Islet of Langerhans (tissue), 1 donor: ENCODE data around the gene FAM124A.

Experiments
- FAIRE-seq: peaks from one replicate; lab custom pipeline; 2011; peaks lifted over from hg19 to GRCh38; lab: Jason Lieb, UNC

The FAM124A gene

DNA sequence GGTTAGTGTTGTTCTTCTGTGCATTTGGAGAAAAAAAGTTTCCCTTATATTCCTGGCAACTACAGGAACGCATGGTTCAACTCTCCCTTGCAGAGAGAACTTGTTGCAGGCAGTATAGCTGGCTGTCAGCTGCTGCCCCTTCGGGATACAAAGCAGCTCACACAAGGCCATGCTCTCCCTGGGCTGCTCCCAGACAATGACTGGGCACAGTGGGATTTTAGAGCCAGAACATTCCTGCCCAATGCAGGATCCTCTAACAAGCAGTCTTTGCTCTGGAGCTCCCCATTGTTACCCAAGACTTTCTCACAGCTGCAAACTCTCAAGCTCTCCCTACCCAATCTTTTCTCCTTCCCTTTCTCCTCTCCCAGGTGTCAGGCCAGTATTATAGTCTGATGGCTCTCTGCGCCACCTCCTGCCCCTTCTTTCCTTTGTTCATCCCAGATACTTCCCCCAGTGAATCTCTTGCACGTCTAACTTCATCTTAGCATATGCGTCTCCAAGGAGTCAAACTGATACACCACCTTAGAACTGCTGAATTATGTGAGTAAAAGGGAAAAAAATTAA, 89.8 kb downstream of the FAM124A start:
- FAIRE-seq, result no peak

DNA sequence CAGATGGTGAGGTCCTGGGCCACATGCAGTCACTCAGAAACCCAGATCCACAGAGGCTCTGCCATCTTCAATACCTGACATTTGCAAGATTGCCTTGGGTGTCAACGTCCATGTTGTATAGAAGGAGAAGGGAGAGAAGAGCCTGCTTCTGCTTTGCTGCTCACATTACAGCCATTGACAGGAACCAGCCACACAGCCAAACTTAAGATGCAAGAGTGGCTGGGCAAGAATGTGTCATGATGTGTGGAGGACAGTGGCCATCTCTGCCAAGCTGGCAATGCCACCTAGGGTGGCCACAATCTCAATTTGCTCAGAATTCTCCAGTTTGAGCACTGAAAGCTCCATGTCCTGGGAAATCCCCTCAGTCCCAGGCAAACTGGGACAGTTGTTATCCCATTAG, 91.4 kb downstream of the FAM124A start:
- no peak for FAIRE-seq

DNA sequence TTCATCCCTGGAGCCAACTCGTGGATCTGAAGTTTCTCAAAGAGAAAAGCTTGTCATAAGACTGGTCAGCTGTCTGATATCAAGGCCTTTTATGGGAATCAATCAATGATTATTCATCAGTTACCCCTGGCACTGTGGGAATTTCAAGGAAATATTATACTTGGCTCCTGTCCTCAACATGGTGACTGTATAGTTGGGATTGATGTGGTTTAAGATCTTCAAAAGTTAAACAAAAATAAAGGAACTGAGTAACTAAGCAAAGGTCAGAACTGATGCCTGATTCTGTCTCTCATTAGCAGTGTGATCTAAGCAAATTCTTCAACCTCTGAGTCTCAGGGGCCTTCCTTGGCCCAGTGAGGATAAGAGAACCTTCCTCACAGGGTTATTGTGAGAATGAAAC, 95.1 kb downstream of the FAM124A start:
- no peak for FAIRE-seq

DNA sequence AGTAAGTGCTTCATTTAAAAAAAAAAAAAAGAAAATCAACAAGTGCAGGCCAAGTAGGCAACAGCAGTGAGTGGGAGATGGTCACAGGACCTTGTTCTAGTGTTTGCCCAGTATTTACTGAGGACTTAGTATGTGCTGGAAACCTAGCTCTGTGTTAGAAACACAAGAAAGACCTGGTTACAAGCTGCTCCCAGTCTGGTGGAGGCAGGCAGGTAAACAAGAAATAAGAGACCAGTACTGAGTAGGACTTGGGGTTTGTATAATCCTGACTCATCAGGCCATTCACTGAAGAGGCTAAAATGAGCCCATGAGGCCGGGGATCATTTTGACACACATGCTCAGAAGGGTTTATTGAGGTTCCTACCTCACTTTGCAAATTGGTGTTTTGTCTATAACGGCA, 95.8 kb downstream of the FAM124A start:
- no peak for FAIRE-seq

DNA sequence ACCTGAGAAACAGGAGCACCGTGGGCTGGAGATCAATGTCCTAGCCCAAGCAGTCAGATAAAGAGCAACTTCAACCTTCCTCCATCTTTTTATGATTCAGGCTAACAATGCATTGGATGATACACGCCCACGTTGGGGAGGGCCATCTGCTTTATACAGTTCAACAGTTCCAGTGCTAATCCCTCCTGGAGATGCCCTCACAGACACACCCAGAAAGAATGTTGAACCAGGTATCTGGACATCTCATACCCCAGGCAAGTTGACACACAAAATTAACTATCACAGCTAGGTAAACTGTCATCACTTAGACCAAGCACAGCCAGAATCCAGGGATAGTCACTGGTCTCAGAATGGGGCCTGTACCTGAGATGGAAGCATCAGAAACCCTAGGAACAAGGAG, 96.7 kb downstream of the FAM124A start:
- no peak for FAIRE-seq

DNA sequence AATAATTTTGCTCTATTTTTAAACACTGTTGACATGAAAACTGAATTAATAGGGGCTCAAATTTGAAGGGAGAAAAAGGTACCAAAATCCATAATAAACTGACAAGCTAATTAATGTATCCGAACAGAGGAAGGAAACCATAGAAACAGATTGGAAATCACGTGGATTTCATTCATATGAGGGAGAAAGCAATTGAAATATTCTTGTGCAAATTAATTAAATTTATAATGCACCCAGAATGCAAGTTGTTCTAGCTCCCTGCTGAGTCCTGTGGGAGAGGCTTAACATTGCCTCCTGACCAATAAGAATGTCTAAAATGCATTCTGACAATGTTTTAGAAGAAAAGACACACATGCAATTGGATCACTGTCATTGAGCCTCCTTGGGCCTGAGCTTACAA, 99.6 kb downstream of the FAM124A start:
- FAIRE-seq, result no peak

DNA sequence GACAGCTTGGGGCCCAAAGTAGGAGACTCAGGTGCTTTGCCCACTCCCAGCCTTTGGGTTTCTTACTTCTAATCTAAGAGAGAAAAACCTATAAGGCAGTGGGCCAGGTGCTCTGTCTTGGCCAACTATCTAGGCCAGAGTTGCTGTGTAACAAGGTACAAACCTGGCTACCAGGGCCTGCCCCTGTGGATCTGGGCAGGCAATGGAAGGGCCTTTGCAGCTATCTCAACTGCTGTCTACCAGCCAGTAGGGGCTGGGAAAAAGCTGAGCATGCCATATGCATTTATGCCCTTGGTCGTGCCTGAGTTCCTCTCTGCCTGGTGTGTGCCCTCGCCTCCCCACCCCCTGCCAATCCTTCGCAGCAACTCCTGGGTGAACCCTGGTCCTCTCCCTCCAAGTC, 100.6 kb downstream of the FAM124A start:
- no peak for FAIRE-seq

DNA sequence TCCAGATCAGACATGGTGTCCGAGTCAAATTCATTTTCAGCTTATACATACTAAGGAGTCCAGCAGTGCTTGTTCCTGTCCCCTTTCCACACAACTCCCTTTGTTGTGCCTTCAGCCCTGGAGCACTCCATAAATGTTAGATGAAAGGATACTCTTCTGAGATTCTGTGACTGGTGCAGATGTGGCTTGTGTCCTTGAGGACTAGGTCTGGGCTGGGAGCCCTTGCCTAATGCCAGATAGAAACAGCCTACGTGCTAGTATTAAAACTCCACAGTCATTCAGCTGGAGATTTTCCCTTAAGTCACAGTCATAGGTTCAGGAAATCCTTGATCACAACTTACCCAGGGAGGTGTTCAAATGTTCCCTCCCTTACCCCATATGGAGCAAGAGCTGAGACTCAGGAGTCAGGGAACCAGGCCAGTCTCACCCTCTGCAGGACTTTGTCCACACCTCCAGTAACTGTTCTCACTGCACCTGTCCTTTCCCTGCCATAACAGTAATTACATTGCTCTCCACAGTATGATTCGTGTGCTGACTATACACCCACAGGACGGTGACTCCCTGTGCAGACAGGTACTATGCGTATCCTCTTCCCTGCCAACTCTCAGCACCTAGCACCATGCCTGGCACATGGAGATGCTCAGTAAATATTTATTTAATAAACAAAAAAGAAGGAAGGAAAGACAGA, 101.8 kb downstream of the FAM124A start:
- FAIRE-seq, result no peak

DNA sequence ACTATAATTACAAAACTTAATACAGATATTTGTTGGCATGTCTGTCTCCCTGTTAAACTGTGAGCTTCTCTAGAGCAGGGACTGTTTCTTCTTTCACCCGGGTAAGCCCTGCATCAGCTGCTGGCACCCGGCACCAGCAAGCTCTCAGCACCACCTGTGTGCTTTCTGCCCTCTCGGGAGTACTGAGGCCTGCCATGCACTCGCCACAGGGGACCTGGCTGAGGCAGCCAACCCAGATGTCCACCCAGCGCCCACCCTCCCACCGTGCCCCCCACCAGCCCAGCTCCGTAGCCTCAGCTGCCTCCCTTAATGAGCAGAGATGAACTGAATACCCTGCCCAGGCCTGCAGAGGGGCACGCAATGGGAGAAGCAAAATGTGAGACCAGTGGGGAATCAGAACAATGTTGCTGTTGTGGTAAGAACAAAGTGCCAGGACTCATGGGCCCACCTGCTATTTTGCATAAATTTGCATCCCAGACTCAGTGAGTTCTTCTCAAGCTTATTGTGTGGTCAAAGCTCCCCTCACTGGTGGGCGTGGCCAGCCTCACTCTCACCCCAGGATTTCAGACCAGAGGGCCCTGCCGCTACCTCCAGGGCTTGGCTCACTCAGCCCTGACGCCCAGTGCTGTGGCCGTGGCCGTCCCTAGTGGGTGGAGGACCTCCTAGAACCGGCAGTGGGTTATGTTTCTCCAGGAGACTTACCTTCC, 102.7 kb downstream of the FAM124A start:
- FAIRE-seq, result no peak

DNA sequence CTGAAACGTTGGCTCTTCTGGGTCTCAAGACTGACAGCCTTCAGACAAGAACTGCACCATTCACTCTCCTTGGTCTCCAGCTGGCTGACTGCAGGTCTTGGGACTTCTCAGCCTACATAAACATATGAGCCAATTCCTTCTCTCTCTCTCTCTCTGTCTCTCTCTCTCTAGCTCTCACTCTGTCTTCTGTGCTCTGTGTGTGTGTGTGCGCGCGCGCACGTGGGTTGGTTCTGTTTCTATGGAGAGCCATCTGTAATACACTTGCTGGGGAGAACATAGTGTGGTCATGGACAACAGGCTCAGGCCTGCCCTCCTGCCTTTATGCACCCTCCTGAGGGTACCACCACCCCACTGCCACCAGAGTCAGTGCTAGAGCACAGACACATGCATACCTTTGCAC, 103.6 kb downstream of the FAM124A start:
- no peak for FAIRE-seq

DNA sequence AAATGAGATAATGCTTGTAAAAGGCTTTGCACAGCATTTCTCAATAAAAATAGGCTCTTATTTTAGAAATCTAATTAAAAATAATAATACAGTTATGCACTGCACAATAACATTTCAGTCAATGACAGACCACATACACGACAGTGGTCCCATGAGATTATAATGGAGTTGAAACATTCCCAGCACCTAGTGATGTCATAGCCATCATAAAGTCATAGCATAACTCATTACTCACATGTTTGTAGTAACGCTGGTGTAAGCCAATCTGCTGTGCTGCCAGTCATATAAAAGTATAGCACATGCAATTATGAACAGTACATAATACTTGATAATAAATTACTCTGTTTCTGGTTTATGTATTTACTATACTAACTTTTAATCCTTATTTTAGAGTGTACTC, 104.6 kb downstream of the FAM124A start:
- no peak for FAIRE-seq

DNA sequence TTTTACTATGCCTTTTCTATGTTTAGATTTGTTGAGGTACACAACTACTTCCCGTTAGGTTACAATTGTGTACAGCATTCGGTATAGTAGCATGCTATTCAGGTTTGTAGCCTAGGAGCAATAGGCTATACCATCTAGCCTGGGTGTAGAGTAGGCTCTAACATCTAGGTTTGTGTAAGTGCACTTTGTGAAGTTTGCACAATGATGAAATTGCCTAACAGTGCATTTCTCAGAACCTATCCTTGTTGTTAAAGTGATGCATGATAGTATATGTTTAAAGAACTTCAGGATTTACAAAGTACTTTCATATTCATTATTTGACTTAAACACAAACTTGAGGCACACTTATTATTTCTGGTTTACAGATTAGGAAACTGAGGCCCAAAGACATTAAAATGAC, 105.8 kb downstream of the FAM124A start:
- no peak for FAIRE-seq

DNA sequence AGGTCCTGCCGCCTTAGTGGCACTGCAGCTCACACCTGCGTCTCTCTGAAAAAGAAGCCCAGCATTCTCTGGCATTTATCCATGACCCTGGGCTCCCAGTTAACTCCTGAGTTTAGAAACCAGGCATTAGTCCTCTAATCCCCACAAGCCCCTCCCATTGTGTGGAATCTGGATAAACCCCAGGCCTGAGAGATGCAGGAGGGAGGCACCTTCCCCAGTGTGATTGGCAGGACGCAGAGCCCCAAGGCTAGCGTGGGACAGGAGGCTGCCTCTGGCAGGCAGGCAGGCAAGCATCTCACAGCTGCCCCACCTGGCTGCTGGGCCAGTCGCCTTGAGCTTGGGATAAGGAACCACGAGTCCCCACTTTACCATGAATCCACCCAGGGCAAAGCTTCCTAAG, 106.3 kb downstream of the FAM124A start:
- no peak for FAIRE-seq

DNA sequence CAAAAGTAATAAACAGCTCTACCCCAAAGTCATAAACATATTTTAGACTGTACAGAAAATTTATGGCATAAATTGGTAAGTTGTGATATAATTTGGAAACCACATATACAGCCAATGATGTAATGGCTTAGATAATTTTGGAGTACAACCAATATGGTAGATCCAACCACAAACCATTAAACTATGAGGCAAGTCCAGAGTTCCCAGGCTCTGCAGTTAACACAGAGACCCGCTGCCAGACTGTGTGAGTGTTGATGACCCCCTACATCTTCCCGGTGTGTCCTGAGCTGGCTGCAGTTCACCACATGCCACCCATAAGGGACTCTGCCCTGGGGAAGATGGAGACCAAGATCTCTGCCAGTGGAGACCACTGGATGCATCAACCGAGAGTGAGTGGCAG, 107.4 kb downstream of the FAM124A start:
- FAIRE-seq, result no peak

DNA sequence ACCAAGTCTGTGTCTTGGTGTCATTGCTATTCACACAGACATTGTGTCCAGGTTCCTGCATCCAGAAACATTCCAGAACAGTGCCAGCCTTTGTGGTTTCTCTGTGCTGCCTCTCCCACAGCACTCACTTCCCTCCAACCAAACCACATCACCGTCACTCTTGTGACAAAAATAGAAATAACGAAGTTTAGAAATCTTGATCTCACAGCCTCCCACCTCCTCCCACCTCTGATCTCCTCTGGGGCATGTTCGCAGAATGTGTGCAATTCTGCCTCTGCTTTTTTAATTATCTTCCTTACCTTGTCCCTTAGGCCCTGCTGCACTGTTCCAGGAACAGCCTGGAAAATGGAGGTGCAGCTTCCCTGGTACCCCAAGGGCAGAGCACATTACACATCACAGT, 108.6 kb downstream of the FAM124A start:
- no peak for FAIRE-seq

DNA sequence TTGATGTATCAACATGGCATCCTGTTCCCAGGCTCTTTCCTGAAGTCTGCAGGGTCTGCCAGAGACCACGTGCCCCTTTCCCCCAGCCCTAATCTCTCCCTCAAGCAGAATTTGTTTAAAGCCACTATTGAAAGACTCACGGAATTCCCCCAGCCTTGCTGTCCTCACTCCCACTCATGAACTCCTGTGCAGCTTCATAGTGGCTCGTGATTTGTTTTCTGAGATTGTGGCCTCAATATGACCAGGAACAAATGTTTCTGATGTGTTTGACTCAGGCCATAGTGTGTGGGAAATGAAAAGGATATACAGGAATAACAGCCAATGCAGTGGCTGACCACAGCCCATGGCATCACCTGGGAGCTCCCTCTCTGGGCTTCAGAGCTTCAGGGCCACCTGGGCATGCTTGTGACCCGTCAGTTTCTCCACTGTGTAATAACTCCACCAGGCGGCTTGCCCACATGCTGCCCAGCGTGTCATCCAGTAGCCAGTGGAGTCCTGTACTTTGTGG, 109.2 kb downstream of the FAM124A start:
- FAIRE-seq, result no peak

DNA sequence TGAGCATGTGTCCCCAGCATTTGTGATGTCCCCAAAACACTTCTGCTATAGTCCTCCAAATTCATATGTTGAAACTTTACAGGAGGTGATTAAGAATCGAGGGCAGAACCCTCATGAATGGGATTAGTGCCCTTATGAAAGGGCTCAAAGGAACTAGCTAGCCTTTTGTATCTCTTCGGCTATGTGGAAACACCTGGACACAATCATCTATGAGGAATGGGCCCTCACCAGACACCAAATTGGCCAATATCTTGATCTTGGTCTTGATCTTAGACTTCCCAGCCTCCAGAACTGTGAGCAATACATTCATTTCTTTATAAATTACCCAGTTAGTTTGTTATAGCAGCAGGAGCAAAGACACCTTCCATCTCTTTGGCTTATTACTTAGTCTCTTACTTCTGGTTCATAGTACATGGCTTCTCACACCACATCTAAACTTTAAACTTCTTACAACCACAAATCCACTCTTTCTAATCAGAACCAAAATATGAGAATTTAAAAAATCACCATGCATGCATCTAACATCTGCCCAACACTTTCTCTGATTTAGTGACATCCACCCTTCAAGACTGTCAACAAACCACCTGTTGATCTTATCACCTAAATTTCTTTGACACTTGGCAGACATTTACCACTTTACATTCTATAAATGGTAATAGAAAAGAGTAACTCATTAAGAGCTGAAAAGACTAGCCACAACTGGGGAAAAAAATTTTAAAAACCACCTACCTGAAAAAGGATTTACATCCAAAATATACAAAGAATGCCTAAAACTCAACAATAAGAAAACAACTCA, 110.6 kb downstream of the FAM124A start:
- FAIRE-seq, result no peak

DNA sequence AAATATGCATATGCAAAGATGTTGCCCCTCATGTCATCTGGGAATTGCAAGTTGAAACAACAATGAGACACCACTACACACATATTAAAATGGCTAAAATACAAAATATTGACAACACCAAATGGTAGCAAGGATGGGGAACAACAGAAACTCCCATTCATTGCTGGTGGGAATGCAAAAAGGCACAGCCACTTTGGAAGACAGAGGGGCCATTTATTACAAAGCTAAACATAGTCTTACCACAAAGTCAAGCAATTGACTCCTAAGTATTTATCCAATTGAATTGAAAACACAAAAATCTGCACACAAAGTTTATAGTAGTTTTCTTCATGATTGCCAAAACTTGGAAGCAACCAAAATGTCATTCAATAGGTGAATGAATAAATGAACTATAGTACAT, 111.2 kb downstream of the FAM124A start:
- FAIRE-seq, result no peak

DNA sequence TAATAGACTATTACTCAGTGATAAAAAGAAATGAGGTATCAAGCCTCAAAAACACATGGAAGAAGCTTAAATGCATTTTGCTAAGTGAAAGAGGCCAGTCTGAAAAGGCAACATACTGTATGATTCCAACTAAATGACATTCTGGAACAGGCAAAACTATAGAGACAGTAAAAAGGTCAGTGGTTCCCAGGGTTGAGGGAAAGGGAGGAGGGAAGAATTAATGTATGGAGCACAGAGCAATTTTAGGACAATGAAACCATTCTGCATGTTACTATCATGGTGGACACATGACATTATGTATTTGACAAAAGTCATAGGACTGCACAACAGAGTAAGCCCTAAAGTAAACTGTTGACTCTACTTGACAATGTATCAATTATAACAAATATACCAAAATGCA, 111.6 kb downstream of the FAM124A start:
- FAIRE-seq, result no peak
